NCI-H2107 (cell line): Measurements from ENCODE around the gene SLC2A4RG.

Source experiments
- DNase-seq: peaks from one replicate; lab custom pipeline; 2025; lab: John Stamatoyannopoulos, UW

SLC2A4RG gene

DNA sequence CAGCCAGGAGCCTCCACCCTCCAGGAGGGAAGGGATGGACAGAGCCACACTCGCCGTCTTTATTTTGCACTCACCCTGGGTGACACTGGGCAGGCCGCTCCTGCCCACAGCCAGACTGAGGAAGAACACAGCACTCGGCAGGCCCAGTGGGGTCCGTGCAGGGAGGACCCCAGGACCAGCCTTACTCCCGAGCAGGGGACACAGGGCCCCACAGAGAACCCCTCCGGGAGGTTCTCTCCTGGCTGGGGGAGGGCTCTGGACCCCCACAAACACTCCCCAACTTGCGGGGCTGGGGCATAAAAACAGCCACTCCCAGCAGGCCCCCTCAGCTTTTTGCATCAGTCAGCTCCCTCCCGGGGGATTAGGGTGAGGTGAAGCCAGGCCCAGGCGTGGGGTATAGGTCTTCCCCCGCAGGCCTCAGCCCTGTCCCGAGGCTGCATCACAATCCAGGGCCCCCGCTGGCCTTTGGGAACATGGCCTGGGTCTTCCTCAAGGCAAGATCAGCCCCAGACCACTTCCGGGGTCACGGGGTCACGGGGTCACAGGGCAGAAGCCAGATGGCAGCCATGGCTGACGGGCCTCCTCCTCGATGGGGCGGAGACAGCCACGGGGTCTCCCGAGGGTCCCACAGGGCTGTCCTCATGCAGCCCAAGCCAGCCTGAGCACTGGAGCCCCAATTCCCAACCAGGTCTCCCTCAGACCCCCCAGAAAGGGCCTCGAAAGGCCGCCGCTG is 39.9 kb upstream of the SLC2A4RG start:
- DNase-seq = no peak

DNA sequence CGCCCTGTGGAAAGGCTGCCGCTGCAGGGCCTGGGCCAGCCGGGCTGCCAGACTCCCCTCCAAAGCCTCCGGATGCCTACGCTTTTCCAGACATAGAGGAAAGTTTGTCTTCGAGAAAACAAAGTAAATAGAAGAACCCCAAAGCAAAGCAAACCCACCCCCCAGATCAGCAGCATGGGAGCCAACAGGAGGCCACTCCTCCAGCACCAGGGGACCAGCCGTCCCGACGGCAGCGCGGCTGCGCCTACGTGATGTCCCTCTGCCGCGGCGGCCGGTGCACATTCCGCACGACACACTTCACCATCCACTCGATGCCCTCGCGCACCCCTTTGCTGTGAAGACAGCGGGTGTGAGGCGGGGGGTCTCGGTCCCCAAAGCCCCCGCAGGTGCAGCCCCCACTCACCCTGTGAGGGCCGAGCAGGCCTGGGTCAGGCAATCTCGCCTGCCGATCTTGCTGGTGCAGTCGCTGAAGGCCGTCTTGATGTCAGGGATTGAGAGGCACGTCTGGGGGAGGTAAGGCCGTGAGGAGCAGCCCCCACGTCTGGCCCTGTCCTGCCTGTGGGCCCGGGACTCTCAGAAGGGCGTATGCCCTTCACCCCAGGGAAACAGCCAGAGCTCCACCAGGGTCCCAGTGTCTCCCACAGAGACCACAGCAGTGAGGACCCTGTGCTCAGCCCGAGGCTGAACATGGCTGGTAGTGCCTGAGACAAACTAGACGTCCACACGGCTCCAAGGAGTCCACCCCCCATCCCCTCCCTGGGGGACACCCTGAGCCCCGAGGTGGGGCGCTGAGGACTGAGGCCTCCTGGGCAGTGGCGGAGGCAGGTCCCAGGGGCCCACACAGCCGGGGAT is 39.2 kb upstream of the SLC2A4RG start:
- DNase-seq = no peak

DNA sequence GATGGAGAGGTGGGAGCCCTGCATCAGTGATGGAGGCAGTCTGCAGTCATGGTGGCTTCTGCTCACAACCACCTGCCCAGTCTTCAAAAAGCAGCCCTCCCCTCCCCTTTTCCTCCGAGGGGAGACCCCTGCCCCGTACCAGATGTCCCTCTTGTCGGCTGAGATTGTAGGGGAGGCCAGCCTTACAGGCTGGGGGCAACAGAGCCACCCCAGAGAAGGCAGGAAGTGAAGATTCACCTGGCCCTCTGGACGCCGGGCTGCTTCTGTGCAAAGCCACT is 38.6 kb upstream of the SLC2A4RG start:
- DNase-seq = no peak

GRCh38 chr20:63701329-63702035 is 38.1 kb upstream of the SLC2A4RG start:
- no peak for DNase-seq

- no peak for DNase-seq
Observed at GRCh38 chr20:63702036-63702665, 37.4 kb upstream of the SLC2A4RG start.

- DNase-seq = no peak
Observed at GRCh38 chr20:63702751-63703470, 36.7 kb upstream of the SLC2A4RG start.

GRCh38 chr20:63703471-63703975 is 36.1 kb upstream of the SLC2A4RG start:
- no peak for DNase-seq

DNA sequence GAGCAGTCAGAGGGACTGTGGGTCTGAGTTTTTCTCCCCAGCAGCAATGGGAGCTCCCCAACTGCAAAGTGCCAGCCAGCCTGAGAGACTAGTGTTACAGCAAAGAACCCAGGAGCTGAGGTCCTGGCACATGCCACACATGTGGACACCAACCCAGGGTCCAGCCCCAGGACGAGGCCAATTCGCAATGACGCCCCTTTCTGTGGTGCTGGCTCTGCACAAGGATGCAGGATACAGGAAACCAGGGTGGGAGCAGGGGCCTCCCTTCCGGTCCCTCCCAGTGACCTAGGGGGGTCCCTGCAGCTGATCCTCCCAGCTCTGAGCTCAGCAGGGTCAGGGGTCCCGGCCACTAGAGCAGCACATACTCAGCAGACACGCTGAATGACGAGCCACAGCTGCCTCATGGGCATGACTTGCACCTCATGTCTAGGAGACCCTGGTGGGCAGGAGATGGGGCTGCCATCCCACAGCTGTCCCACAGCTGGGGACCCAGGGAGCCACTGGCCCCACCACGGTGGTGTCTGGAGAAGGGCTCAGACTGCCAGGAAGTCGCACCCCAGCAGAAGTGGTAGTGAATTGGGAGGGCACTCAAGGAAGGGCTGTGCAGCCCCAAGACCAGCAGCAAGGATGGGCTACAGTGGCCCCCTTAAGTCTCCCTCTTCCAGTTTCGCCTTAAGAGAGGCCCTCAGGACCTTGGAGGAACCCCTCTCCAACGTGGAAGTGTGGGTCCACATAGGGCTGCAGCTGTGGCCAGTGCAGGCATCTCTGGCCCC is 35.4 kb upstream of the SLC2A4RG start:
- DNase-seq = no peak

DNA sequence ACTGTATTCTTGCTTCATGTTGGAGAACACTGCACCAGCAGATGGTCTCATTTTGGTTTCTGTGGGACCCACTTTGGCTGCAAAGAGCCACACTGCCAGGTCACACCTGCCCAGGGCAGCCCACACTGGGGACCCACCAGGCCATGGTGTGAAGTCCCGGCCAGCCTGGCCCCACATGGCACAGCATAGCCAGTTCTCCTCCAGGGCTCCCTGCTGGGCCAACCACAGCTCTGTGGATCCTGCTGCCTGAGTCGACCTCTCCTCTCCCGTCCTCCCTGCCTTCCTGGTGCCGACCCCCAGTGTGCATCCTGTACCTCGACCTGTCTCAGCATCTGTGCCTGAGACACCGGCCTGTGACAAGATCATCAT is 34.8 kb upstream of the SLC2A4RG start:
- DNase-seq = no peak

GRCh38 chr20:63705232-63706026 is 34.1 kb upstream of the SLC2A4RG start:
- DNase-seq = no peak

GRCh38 chr20:63706027-63706695 is 33.4 kb upstream of the SLC2A4RG start:
- DNase-seq = no peak

DNA sequence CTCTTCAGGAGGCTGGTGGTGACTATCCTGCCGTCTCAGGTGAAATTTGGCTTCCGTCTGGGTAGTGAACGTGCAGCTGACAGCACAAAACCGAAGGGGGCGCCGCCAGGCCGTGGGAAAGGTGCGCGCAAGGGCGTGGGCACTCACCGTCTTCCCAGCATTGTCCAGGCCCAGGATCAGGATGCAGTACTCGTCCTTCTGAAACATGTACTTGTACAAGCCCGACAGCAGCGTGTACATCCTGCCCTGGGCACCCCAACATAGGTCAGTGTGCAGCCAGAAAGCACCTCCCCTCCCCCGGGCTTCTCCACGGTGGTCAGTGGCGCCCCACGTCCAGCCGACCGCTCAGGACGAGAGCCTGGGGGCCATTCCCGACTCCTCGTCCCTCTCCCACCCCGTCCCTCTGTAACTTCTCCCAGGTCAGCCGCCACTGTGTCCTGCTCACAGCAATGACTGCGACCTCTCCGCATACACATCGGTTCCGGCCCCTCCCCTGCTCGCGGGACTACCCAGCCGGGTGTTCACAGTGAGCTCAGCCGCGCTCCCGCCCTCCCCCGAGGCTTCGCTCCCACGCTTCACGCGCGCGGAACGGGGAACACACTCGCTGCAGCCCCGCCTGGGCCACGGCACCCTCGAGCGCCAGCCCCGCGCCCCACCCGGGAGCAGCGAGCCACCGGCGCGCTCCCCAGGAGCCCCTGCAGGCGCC is 32.6 kb upstream of the SLC2A4RG start:
- DNase-seq = peak; percentile 56

- peak; percentile 69 for DNase-seq
Observed at GRCh38 chr20:63707558-63708300, 31.8 kb upstream of the SLC2A4RG start, which contains the start of the genes ARFRP1 and ZGPAT. Gene ARFRP1 (minus strand): TSS chr20:63707976. CDS start chr20:63707091, 885 bp downstream. Gene ZGPAT (plus strand): TSS chr20:63708039. CDS start chr20:63708581, 542 bp downstream.

GRCh38 chr20:63708301-63709148 is 31.1 kb upstream of the SLC2A4RG start:
- no peak for DNase-seq

- no peak for DNase-seq
Observed at GRCh38 chr20:63709149-63709527, 30.4 kb upstream of the SLC2A4RG start.

GRCh38 chr20:63711085-63711645 is 28.4 kb upstream of the SLC2A4RG start:
- DNase-seq = no peak

GRCh38 chr20:63712191-63712590 is 27.4 kb upstream of the SLC2A4RG start:
- no peak for DNase-seq
